ENCODE data around the gene CSRP2. TPM values are rescaled to one million over a fixed set of nuclear protein-coding genes. Genes with fewer than 3 reads are reported as not detected.

The CSRP2 gene
- total RNA-seq, 2 experiments from 2014 or later, result 0.63 to 4.3 TPM

GRCh38 chr12:76898442-76898841 is 19.6 kb upstream of the CSRP2 start:
- H3K9me3 ChIP-seq (ENCODE audit: low read length), result no peaks in the 10 kb centered on the region
- no peaks in the 10 kb centered on the region for H3K9me2 ChIP-seq (ENCODE audit: insufficient read depth, low read length)
- no peak overlapping the region for H3K4me2 ChIP-seq (ENCODE audit: low read length)
- H3K27ac ChIP-seq (ENCODE audit: low read depth, low read length, poor library complexity, severe bottlenecking), result no peak overlapping the region
- no peak overlapping the region for H2AFZ ChIP-seq (ENCODE audit: low read length)
- no peak overlapping the region for H3K4me3 ChIP-seq (ENCODE audit: low read depth, low read length, poor library complexity, severe bottlenecking)
- H3K79me2 ChIP-seq (ENCODE audit: insufficient read depth, low read depth, low read length), result no peaks in the 10 kb centered on the region
- H3K36me3 ChIP-seq (ENCODE audit: insufficient read depth, low read length), result no peaks in the 10 kb centered on the region
- H3K4me1 ChIP-seq (ENCODE audit: insufficient read depth, low read length, poor library complexity, severe bottlenecking), result no peaks in the 10 kb centered on the region
- TF ChIP-seq EZH2phosphoT487 (IDR thresholded peaks at IDR 0.05; ENCODE audit: borderline replicate concordance, low read depth, low read length) (no peak), CTCF (conservative IDR thresholded peaks at IDR 0.05; ENCODE audit: low read length) (no peak)
- ChIA-PET CTCF (ENCODE audit: unreplicated experiment) (no interaction called here), POLR2A (no interaction called here)
- intact Hi-C loops (cut with micrococcal nuclease; ENCODE audit: unreplicated experiment), result no loop called here
- H4K20me1 ChIP-seq (ENCODE audit: insufficient read depth, low read length), result no peaks in the 10 kb centered on the region
- BruUV-seq (replicated peaks), result no TSS peak
- no peak for DNase-seq (ENCODE audit: low spot score)

- Histone ChIP-seq H2AFZ (ENCODE audit: low read length) (no peak overlapping the region), H3K9me3 (ENCODE audit: low read length) (no peaks in the 10 kb centered on the region), H3K27ac (ENCODE audit: low read depth, low read length, poor library complexity, severe bottlenecking) (no peak overlapping the region), H3K79me2 (ENCODE audit: insufficient read depth, low read depth, low read length) (no peaks in the 10 kb centered on the region), H3K4me2 (ENCODE audit: low read length) (no peak overlapping the region), H3K4me3 (ENCODE audit: low read depth, low read length, poor library complexity, severe bottlenecking) (no peak overlapping the region), H3K36me3 (ENCODE audit: insufficient read depth, low read length) (no peaks in the 10 kb centered on the region), H4K20me1 (ENCODE audit: insufficient read depth, low read length) (no peaks in the 10 kb centered on the region), H3K9me2 (ENCODE audit: insufficient read depth, low read length) (no peaks in the 10 kb centered on the region), H3K4me1 (ENCODE audit: insufficient read depth, low read length, poor library complexity, severe bottlenecking) (no peaks in the 10 kb centered on the region)
- TF ChIP-seq EZH2phosphoT487 (IDR thresholded peaks at IDR 0.05; ENCODE audit: borderline replicate concordance, low read depth, low read length) (no peak), CTCF (conservative IDR thresholded peaks at IDR 0.05; ENCODE audit: low read length) (no peak)
- intact Hi-C loops (cut with micrococcal nuclease; ENCODE audit: unreplicated experiment), result no loop called here
- DNase-seq (ENCODE audit: low spot score), result no peak
- no TSS peak for BruUV-seq (replicated peaks)
- POLR2A ChIA-PET, result no interaction called here
- CTCF ChIA-PET (ENCODE audit: unreplicated experiment), result no interaction called here
Measured at GRCh38 chr12:76896274-76896673, 17.5 kb upstream of the CSRP2 start.

DNA sequence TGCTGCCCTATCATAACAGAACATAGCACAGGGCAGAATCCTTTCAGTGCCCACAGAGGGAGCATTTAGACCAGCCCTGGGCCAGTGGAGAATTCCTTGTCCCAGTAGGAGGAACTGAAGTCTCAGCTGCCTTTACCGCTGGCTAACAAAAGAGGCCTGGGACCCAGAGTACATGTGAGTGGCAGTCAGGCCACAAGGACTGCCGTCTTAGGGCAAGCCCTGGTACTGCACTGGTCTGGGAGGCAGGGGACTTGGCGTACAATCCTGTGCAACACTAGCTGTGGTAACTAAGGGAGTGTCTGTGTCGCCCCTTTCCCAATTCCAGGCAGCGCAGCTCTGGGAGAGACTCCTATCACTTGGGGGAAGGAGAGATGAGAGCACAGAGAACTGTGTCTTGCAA is 17.0 kb upstream of the CSRP2 start:
- ChIA-PET CTCF (ENCODE audit: unreplicated experiment) (no interaction called here), POLR2A (no interaction called here)
- H3K4me1 ChIP-seq (ENCODE audit: insufficient read depth, low read length, poor library complexity, severe bottlenecking), result no peaks in the 10 kb centered on the region
- no peak overlapping the region for H3K27ac ChIP-seq (ENCODE audit: low read depth, low read length, poor library complexity, severe bottlenecking)
- TF ChIP-seq CTCF (conservative IDR thresholded peaks at IDR 0.05; ENCODE audit: low read length) (no peak), EZH2phosphoT487 (IDR thresholded peaks at IDR 0.05; ENCODE audit: borderline replicate concordance, low read depth, low read length) (no peak)
- no TSS peak for BruUV-seq (replicated peaks)
- intact Hi-C loops (cut with micrococcal nuclease; ENCODE audit: unreplicated experiment), result no loop called here
- no peaks in the 10 kb centered on the region for H3K36me3 ChIP-seq (ENCODE audit: insufficient read depth, low read length)
- H2AFZ ChIP-seq (ENCODE audit: low read length), result no peak overlapping the region
- no peaks in the 10 kb centered on the region for H3K79me2 ChIP-seq (ENCODE audit: insufficient read depth, low read depth, low read length)
- no peak overlapping the region for H3K4me2 ChIP-seq (ENCODE audit: low read length)
- no peaks in the 10 kb centered on the region for H4K20me1 ChIP-seq (ENCODE audit: insufficient read depth, low read length)
- no peak overlapping the region for H3K4me3 ChIP-seq (ENCODE audit: low read depth, low read length, poor library complexity, severe bottlenecking)
- no peak for DNase-seq (ENCODE audit: low spot score)
- H3K9me3 ChIP-seq (ENCODE audit: low read length), result no peaks in the 10 kb centered on the region
- no peaks in the 10 kb centered on the region for H3K9me2 ChIP-seq (ENCODE audit: insufficient read depth, low read length)

Measured in OCI-LY7 (cell line).